ENCODE data around the gene CNTN1.

- TF ChIP-seq, protein P1, sequence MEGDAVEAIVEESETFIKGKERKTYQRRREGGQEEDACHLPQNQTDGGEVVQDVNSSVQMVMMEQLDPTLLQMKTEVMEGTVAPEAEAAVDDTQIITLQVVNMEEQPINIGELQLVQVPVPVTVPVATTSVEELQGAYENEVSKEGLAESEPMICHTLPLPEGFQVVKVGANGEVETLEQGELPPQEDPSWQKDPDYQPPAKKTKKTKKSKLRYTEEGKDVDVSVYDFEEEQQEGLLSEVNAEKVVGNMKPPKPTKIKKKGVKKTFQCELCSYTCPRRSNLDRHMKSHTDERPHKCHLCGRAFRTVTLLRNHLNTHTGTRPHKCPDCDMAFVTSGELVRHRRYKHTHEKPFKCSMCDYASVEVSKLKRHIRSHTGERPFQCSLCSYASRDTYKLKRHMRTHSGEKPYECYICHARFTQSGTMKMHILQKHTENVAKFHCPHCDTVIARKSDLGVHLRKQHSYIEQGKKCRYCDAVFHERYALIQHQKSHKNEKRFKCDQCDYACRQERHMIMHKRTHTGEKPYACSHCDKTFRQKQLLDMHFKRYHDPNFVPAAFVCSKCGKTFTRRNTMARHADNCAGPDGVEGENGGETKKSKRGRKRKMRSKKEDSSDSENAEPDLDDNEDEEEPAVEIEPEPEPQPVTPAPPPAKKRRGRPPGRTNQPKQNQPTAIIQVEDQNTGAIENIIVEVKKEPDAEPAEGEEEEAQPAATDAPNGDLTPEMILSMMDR (IDR thresholded peaks at IDR 0.05): no peak
- TF ChIP-seq POLR2A (IDR thresholded peaks at IDR 0.05): no peak
Observed at GRCh38 chr12:41045509-41045908, 353.3 kb downstream of the CNTN1 start.

Measured in Peyer's patch (tissue), 4 donors.